Measurements from ENCODE around the gene ADAR. TPM values are rescaled to one million over a fixed set of nuclear protein-coding genes. Genes with fewer than 3 reads are reported as not detected.

ADAR gene
- total and polyA plus RNA-seq, 2 of the 8 experiments (the other 6 are each of a cell fraction or from before 2014, with no cell fraction given) = 125 to 242 TPM

GRCh38 chr1:154624746-154625643 is 17.0 kb upstream of the ADAR start:
- Histone ChIP-seq H3K4me2 (ENCODE audit: insufficient read depth in 1 of 2, low read depth in 2 of 2, low read length in 2 of 2) (no peak overlapping the region; a peak in 1 of 4 replicates), H3K18ac (ENCODE audit: extremely low read depth, low read length) (no peak overlapping the region), H4K20me1 (replicated peaks in 1 of 2; ENCODE audit: control insufficient read depth in 1 of 2, insufficient read depth in 2 of 2, low read length in 2 of 2) (peaks cover 8 to 10% of the 10 kb centered on the region in 2 experiments), H3K27ac (ENCODE audit: low read depth, low read length) (no peak overlapping the region), H4K91ac (replicated peaks; ENCODE audit: insufficient read length, low read length) (no peak overlapping the region), H3K14ac (ENCODE audit: insufficient read length) (no peak overlapping the region), H2AK5ac (ENCODE audit: low read depth, low read length) (no peak overlapping the region), H2BK15ac (ENCODE audit: low read length) (no peak overlapping the region), H2BK12ac (ENCODE audit: low read depth, low read length) (no peak overlapping the region), H3K56ac (replicated peaks; ENCODE audit: insufficient read length, low read depth, low read length) (no peak overlapping the region), H4K8ac (ENCODE audit: extremely low read depth, insufficient read depth, low read length) (no peak overlapping the region), H3K23ac (ENCODE audit: insufficient read length) (no peak overlapping the region), H3K9ac (replicated peaks in 1 of 4; ENCODE audit: extremely low read depth in 1 of 4, low read depth in 3 of 4, low read length in 3 of 4) (no peak overlapping the region; a peak in 1 of 7 replicates), H3K4me1 (replicated peaks in 1 of 4; ENCODE audit: control insufficient read depth in 3 of 4, insufficient read depth in 4 of 4, low read length in 3 of 4) (peaks cover 0 to 8% (median 2%) of the 10 kb centered on the region in 4 experiments; a peak in 3 of 7 replicates), H2BK120ac (replicated peaks; ENCODE audit: low read depth, low read length) (no peak overlapping the region), H3K36me3 (ENCODE audit: control insufficient read depth in 2 of 4, insufficient read depth in 4 of 4, low read length in 3 of 4) (peaks cover 0 to 4% (median 0%) of the 10 kb centered on the region in 4 experiments; a peak in 2 of 8 replicates), H2BK20ac (ENCODE audit: low read length) (no peak overlapping the region), H3K23me2 (ENCODE audit: low read depth, low read length) (peaks cover 9% of the 10 kb centered on the region), H3K4ac (replicated peaks; ENCODE audit: insufficient read length, low read depth, low read length) (no peak overlapping the region), H3K79me1 (ENCODE audit: low read depth, low read length) (peaks cover 20% of the 10 kb centered on the region), H2AFZ (ENCODE audit: low read length) (no peak overlapping the region), H3K9me3 (ENCODE audit: insufficient read depth in 2 of 2, low read depth in 1 of 2, low read length in 1 of 2) (peaks cover 0 to 6% of the 10 kb centered on the region in 2 experiments; a peak in 1 of 4 replicates), H2BK5ac (ENCODE audit: low read depth, low read length) (no peak overlapping the region), H3K27me3 (replicated peaks in 1 of 4; ENCODE audit: control insufficient read depth in 3 of 4, extremely low read depth in 1 of 4, insufficient read depth in 3 of 4, low read length in 3 of 4) (no peaks in the 10 kb centered on the region), H3K4me3 (ENCODE audit: extremely low read depth in 1 of 4, insufficient read depth in 2 of 4, low read depth in 3 of 4, low read length in 4 of 4) (no peak overlapping the region), H3K79me2 (ENCODE audit: control insufficient read depth in 1 of 2, insufficient read depth in 2 of 2, low read length in 2 of 2) (peaks cover 36 to 75% of the 10 kb centered on the region in 2 experiments), H4K5ac (ENCODE audit: insufficient read length, low read depth, low read length) (no peak overlapping the region)
- 90% methylated on average over 8 of the region's 8 CpGs; no CpG with 5 or more reads in 1 of the 2 experiments for WGBS, 2 experiments (ENCODE audit: extremely low coverage in 1 of 2, insufficient coverage in 1 of 2, insufficient read length in 1 of 2, insufficient replicate concordance in 2 of 2, low coverage in 1 of 2, low lambda C conversion rate in 2 of 2, missing lambda C conversion rate in 1 of 2)
- no peak for DNase-seq (ENCODE audit: low read depth in 1 of 2, low spot score in 2 of 2)
- ChIA-PET CTCF (ENCODE audit: partially characterized antibody) (interaction anchor here (0.6 to 2.2 kb wide), 5 partner anchors 9 to 320 kb away, joined by 3 to 8 read pairs (median 6); no protein-coding TSS in a partner anchor), POLR2A (ENCODE audit: partially characterized antibody) (interaction anchor here (1.3 to 9.6 kb wide), 2 partner anchors 10 to 16 kb away, joined by 3 to 111 read pairs; partner anchors contain the start of gene ADAR)
- no peak for FAIRE-seq
- TF ChIP-seq YY1 (IDR thresholded peaks at IDR 0.05; ENCODE audit: low read depth, low read length) (no peak), FOSL1 (IDR thresholded peaks at IDR 0.05; ENCODE audit: insufficient read depth, low read depth, low read length) (no peak), RAD21 (IDR thresholded peaks at IDR 0.05 in 1 of 2, conservative IDR thresholded peaks at IDR 0.05 in 1 of 2; ENCODE audit: low read depth in 2 of 2, low read length in 2 of 2) (no peak), BACH1 (IDR thresholded peaks at IDR 0.05; ENCODE audit: low read length) (no peak), EZH2 (IDR thresholded peaks at IDR 0.05; ENCODE audit: low read depth, low read length, severe bottlenecking) (no peak), EP300 (IDR thresholded peaks at IDR 0.05; ENCODE audit: borderline replicate concordance in 1 of 2, low read depth in 2 of 2, low read length in 2 of 2) (no peak), KDM1A (IDR thresholded peaks at IDR 0.05; ENCODE audit: borderline replicate concordance, low read length) (no peak), PHF8 (conservative IDR thresholded peaks at IDR 0.05; ENCODE audit: low read depth, low read length) (no peak), SP4 (IDR thresholded peaks at IDR 0.05; ENCODE audit: low read length) (no peak), CHD1 (IDR thresholded peaks at IDR 0.05; ENCODE audit: low read depth, low read length) (no peak)
